ENCODE data around the gene TMEM116. TPM values are rescaled to one million over a fixed set of nuclear protein-coding genes. Genes with fewer than 3 reads are reported as not detected.

Gene TMEM116
- 5.9 to 7.2 TPM (median 6.4 TPM) in 5 replicates for total RNA-seq (2022; extraction: Qiagen RNA extraction)

GRCh38 chr12:112012775-112013600 is at the start of gene TMEM116, which contains the start of gene ERP29:
Gene TMEM116, minus strand, starts transcription at chr12:112013165. Its CDS starts 7,895 bp downstream, at chr12:112005270.
Gene ERP29, plus strand, starts transcription at chr12:112013426. Its CDS starts 40 bp downstream, at chr12:112013466.

Other genes with a start within 250 kb of the TMEM116 start
- gene ALDH2, start 246.2 kb downstream of the TMEM116 start, total RNA-seq (2022; extraction: Qiagen RNA extraction), result 68.8 to 81.4 TPM (median 79.4 TPM) in 5 replicates
- 46.3 to 60.6 TPM (median 55.1 TPM) in 5 replicates for gene MAPKAPK5, start 170.9 kb downstream of the TMEM116 start, total RNA-seq (2022; extraction: Qiagen RNA extraction)
- gene ERP29, start 261 bp upstream of the TMEM116 start, total RNA-seq (2022; extraction: Qiagen RNA extraction), result 131 to 145 TPM (median 134 TPM) in 5 replicates
- gene NAA25, start 95.6 kb upstream of the TMEM116 start, total RNA-seq (2022; extraction: Qiagen RNA extraction), result 16.3 to 26.8 TPM (median 23.3 TPM) in 5 replicates
- 14.1 to 17.2 TPM (median 16.4 TPM) in 5 replicates for gene TRAFD1, start 112.4 kb upstream of the TMEM116 start, total RNA-seq (2022; extraction: Qiagen RNA extraction)

Data from A549 treated with dexamethasone at 1 μM for 4 hours (cell line).